ENCODE measurements around the gene UGT1A7. TPM values are rescaled to one million over a fixed set of nuclear protein-coding genes. Genes with fewer than 3 reads are reported as not detected.

Gene UGT1A7
- polyA plus RNA-seq, 4 donors, result 0.03 to 0.07 TPM; not detected in 2

- peak in 1 of 4 donors; percentile 10 for DNase-seq (ENCODE audit: low read depth in 4 of 4, low spot score in 3 of 4)
Observed at GRCh38 chr2:233814056-233814835, 132.5 kb downstream of the UGT1A7 start.

- no peak for DNase-seq (ENCODE audit: low read depth in 4 of 4, low spot score in 3 of 4)
Observed at GRCh38 chr2:233815861-233816260, 134.2 kb downstream of the UGT1A7 start.

- no peak for DNase-seq (ENCODE audit: low read depth in 4 of 4, low spot score in 3 of 4)
Observed at GRCh38 chr2:233816334-233816733, 134.6 kb downstream of the UGT1A7 start.

GRCh38 chr2:233816771-233817170 is 135.1 kb downstream of the UGT1A7 start:
- DNase-seq (ENCODE audit: low read depth in 4 of 4, low spot score in 3 of 4), result no peak

- no peak for DNase-seq (ENCODE audit: low read depth in 4 of 4, low spot score in 3 of 4)
Observed at GRCh38 chr2:233817361-233817911, 135.7 kb downstream of the UGT1A7 start.

GRCh38 chr2:233817995-233818638 is 136.4 kb downstream of the UGT1A7 start:
- DNase-seq (ENCODE audit: low read depth in 4 of 4, low spot score in 3 of 4), result no peak

- no peak for DNase-seq (ENCODE audit: low read depth in 4 of 4, low spot score in 3 of 4)
Observed at GRCh38 chr2:233818639-233819621, 137.2 kb downstream of the UGT1A7 start.

GRCh38 chr2:233819884-233820773 is 138.4 kb downstream of the UGT1A7 start:
- DNase-seq (ENCODE audit: low read depth in 4 of 4, low spot score in 3 of 4), result no peak

- no peak for DNase-seq (ENCODE audit: low read depth in 4 of 4, low spot score in 3 of 4)
Observed at GRCh38 chr2:233820774-233821105, 139.0 kb downstream of the UGT1A7 start.

- DNase-seq (ENCODE audit: low read depth in 4 of 4, low spot score in 3 of 4), result no peak
Observed at GRCh38 chr2:233821196-233821595, 139.5 kb downstream of the UGT1A7 start.

- DNase-seq (ENCODE audit: low read depth in 4 of 4, low spot score in 3 of 4), result no peak
Observed at GRCh38 chr2:233821709-233822100, 140.0 kb downstream of the UGT1A7 start.

- no peak for DNase-seq (ENCODE audit: low read depth in 4 of 4, low spot score in 3 of 4)
Observed at GRCh38 chr2:233822101-233822771, 140.5 kb downstream of the UGT1A7 start.

Other genes starting within 250 kb of the UGT1A7 start
- gene USP40, start 115.1 kb upstream of the UGT1A7 start, polyA plus RNA-seq (ENCODE audit: insufficient read length in 4 of 4), result 10 to 100 TPM; 42.0 to 57.0 (median 46.3) TPM
- gene UGT1A8, start 64.3 kb upstream of the UGT1A7 start, polyA plus RNA-seq (ENCODE audit: insufficient read length in 4 of 4), result not detected
- gene UGT1A10, start 45.5 kb upstream of the UGT1A7 start, polyA plus RNA-seq (ENCODE audit: insufficient read length in 4 of 4), result under 1 TPM in 1 of 4 donors, not detected in 3; 0.03 TPM
- gene UGT1A9, start 10.0 kb upstream of the UGT1A7 start, polyA plus RNA-seq (ENCODE audit: insufficient read length in 4 of 4), result 1 to 10 TPM; 4.1 to 8.3 (median 5.7) TPM
- 1 to 10 TPM; 2.8 to 5.3 (median 3.6) TPM for gene UGT1A6, start 11.0 kb downstream of the UGT1A7 start, polyA plus RNA-seq (ENCODE audit: insufficient read length in 4 of 4)
- not detected for gene UGT1A5, start 31.0 kb downstream of the UGT1A7 start, polyA plus RNA-seq (ENCODE audit: insufficient read length in 4 of 4)
- under 1 TPM in 1 of 4 donors, not detected in 3; 0.03 TPM for gene UGT1A4, start 36.8 kb downstream of the UGT1A7 start, polyA plus RNA-seq (ENCODE audit: insufficient read length in 4 of 4)
- gene UGT1A3, start 47.1 kb downstream of the UGT1A7 start, polyA plus RNA-seq (ENCODE audit: insufficient read length in 4 of 4), result under 1 TPM in 1 of 4 donors, not detected in 3; 0.06 TPM
- under 1 TPM; 0.08 to 0.29 (median 0.16) TPM for gene UGT1A1, start 78.4 kb downstream of the UGT1A7 start, polyA plus RNA-seq (ENCODE audit: insufficient read length in 4 of 4)
- under 1 TPM; 0.12 to 0.20 (median 0.15) TPM for gene MROH2A, start 96.4 kb downstream of the UGT1A7 start, polyA plus RNA-seq (ENCODE audit: insufficient read length in 4 of 4)
- gene HJURP, start 172.6 kb downstream of the UGT1A7 start, polyA plus RNA-seq (ENCODE audit: insufficient read length in 4 of 4), result 10 to 100 TPM; 20.0 to 24.4 (median 23.2) TPM
- gene TRPM8, start 235.5 kb downstream of the UGT1A7 start, polyA plus RNA-seq (ENCODE audit: insufficient read length in 4 of 4), result under 1 TPM in 3 of 4 donors, not detected in 1; 0.10 to 0.31 (median 0.23) TPM